ENCODE results near the gene TREX2. TPM values are rescaled to one million over a fixed set of nuclear protein-coding genes. Genes with fewer than 3 reads are reported as not detected.
A peak's percentile ranks its signal among the peaks of the same experiment; 100 is the strongest.

The TREX2 gene
- total RNA-seq, 1 experiment from 2014 or later = 0.61 TPM

GRCh38 chrX:153462291-153462690 is 16.4 kb upstream of the TREX2 start:
- no peak for DNase-seq
- ChIA-PET CTCF (no interaction called here), POLR2A (no interaction called here)
- Histone ChIP-seq H3K4me3 (ENCODE audit: low read depth, low read length) (no peak overlapping the region), H3K9me3 (no peaks in the 10 kb centered on the region), H3K36me3 (ENCODE audit: control insufficient read depth, insufficient read depth, low read length) (no peaks in the 10 kb centered on the region), H3K4me1 (peaks cover 8% of the 10 kb centered on the region; the same call in 1 of the 2 replicates), H3K27me3 (replicated peaks; ENCODE audit: control insufficient read depth, insufficient read depth, low read length) (no peaks in the 10 kb centered on the region)
- BruUV-seq (replicated peaks) = no TSS peak
- no peak for TF ChIP-seq CTCF (IDR thresholded peaks at IDR 0.05; ENCODE audit: insufficient read depth in 1 of 2, low read depth in 1 of 2, low read length in 1 of 2, severe bottlenecking in 1 of 2, unreplicated experiment in 1 of 2)
- no peaks in the 10 kb centered on the region for H3K4me1 Mint-ChIP-seq (ENCODE audit: low read depth, unreplicated experiment)
- H3K27me3 Mint-ChIP-seq (ENCODE audit: insufficient read depth, unreplicated experiment) = no peaks in the 10 kb centered on the region
- H3K4me3 Mint-ChIP-seq (ENCODE audit: unreplicated experiment) = no peak overlapping the region
- no peak overlapping the region for H3K27ac Mint-ChIP-seq (ENCODE audit: unreplicated experiment)
- peaks cover 28% of the 10 kb centered on the region for H3K36me3 Mint-ChIP-seq (ENCODE audit: insufficient read depth, unreplicated experiment)
- intact Hi-C loops (cut with micrococcal nuclease; ENCODE audit: unreplicated experiment) = no loop called here
- no peaks in the 10 kb centered on the region for H3K9me3 Mint-ChIP-seq (ENCODE audit: unreplicated experiment)

- intact Hi-C loops (cut with micrococcal nuclease; ENCODE audit: unreplicated experiment) = loop anchor here (2.0 kb wide), 1 partner anchor 46 kb away; no protein-coding TSS in a partner anchor
- no peaks in the 10 kb centered on the region for H3K27me3 Mint-ChIP-seq (ENCODE audit: insufficient read depth, unreplicated experiment)
- H3K27ac Mint-ChIP-seq (ENCODE audit: unreplicated experiment) = no peak overlapping the region
- no peaks in the 10 kb centered on the region for H3K4me1 Mint-ChIP-seq (ENCODE audit: low read depth, unreplicated experiment)
- no peaks in the 10 kb centered on the region for H3K9me3 Mint-ChIP-seq (ENCODE audit: unreplicated experiment)
- no peak overlapping the region for H3K4me3 ChIP-seq (ENCODE audit: low read depth, low read length)
- H3K27me3 ChIP-seq (replicated peaks; ENCODE audit: control insufficient read depth, insufficient read depth, low read length) = no peaks in the 10 kb centered on the region
- no peaks in the 10 kb centered on the region for H3K9me3 ChIP-seq
- no TSS peak for BruUV-seq (replicated peaks)
- no peaks in the 10 kb centered on the region for H3K36me3 ChIP-seq (ENCODE audit: control insufficient read depth, insufficient read depth, low read length)
- H3K4me3 Mint-ChIP-seq (ENCODE audit: unreplicated experiment) = no peak overlapping the region
- CTCF ChIA-PET = interaction anchor here (0.6 to 1.8 kb wide), 11 partner anchors 9 to 147 kb away, joined by 3 to 23 read pairs (median 4); partner anchors contain the start of genes BGN and HAUS7
- POLR2A ChIA-PET = interaction anchor here (0.6 kb wide), 1 partner anchor 31 kb away, joined by 4 read pairs; no protein-coding TSS in a partner anchor
- peak; percentile 47 to 80 for TF ChIP-seq CTCF (IDR thresholded peaks at IDR 0.05; ENCODE audit: insufficient read depth in 1 of 2, low read depth in 1 of 2, low read length in 1 of 2, severe bottlenecking in 1 of 2, unreplicated experiment in 1 of 2)
- H3K36me3 Mint-ChIP-seq (ENCODE audit: insufficient read depth, unreplicated experiment) = peaks cover 27% of the 10 kb centered on the region
- H3K4me1 ChIP-seq = peaks cover 8% of the 10 kb centered on the region; the same call in 1 of the 2 replicates
- DNase-seq = peak; percentile 59 to 62
Observed at GRCh38 chrX:153460826-153461225, 15.0 kb upstream of the TREX2 start.

- intact Hi-C loops (cut with micrococcal nuclease; ENCODE audit: unreplicated experiment) = loop anchor here (2.0 kb wide), 1 partner anchor 47 kb away; no protein-coding TSS in a partner anchor
- Histone ChIP-seq H3K27me3 (replicated peaks; ENCODE audit: control insufficient read depth, insufficient read depth, low read length) (no peaks in the 10 kb centered on the region), H3K4me3 (ENCODE audit: low read depth, low read length) (no peak overlapping the region), H3K9me3 (no peaks in the 10 kb centered on the region), H3K36me3 (ENCODE audit: control insufficient read depth, insufficient read depth, low read length) (no peaks in the 10 kb centered on the region), H3K4me1 (peaks cover 8% of the 10 kb centered on the region; the same call in 1 of the 2 replicates)
- no TSS peak for BruUV-seq (replicated peaks)
- no peak for TF ChIP-seq CTCF (IDR thresholded peaks at IDR 0.05; ENCODE audit: insufficient read depth in 1 of 2, low read depth in 1 of 2, low read length in 1 of 2, severe bottlenecking in 1 of 2, unreplicated experiment in 1 of 2)
- Mint-ChIP-seq H3K4me1 (ENCODE audit: low read depth, unreplicated experiment) (no peaks in the 10 kb centered on the region), H3K36me3 (ENCODE audit: insufficient read depth, unreplicated experiment) (peaks cover 23% of the 10 kb centered on the region), H3K27me3 (ENCODE audit: insufficient read depth, unreplicated experiment) (no peaks in the 10 kb centered on the region), H3K4me3 (ENCODE audit: unreplicated experiment) (no peak overlapping the region), H3K9me3 (ENCODE audit: unreplicated experiment) (no peaks in the 10 kb centered on the region), H3K27ac (ENCODE audit: unreplicated experiment) (peak overlapping the region; percentile 77)
- peak in 1 of 2 experiments; percentile 17 for DNase-seq
- POLR2A ChIA-PET = no interaction called here
- CTCF ChIA-PET = interaction anchor here (1.5 to 1.8 kb wide), 2 partner anchors 13 to 47 kb away, joined by 4 to 23 read pairs; no protein-coding TSS in a partner anchor
Observed at GRCh38 chrX:153459986-153460385, 14.1 kb upstream of the TREX2 start.

Measured in Caco-2 (cell line).